ENCODE measurements around the gene VMO1. TPM values are rescaled to one million over a fixed set of nuclear protein-coding genes. Genes with fewer than 3 reads are reported as not detected.

The VMO1 gene, protein sequence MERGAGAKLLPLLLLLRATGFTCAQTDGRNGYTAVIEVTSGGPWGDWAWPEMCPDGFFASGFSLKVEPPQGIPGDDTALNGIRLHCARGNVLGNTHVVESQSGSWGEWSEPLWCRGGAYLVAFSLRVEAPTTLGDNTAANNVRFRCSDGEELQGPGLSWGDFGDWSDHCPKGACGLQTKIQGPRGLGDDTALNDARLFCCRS
- 0.27 and 0.41 TPM in 2 replicates for total RNA-seq

- intact Hi-C loops (cut with micrococcal nuclease), result loop anchor here (2.0 to 10.0 kb wide), 2 partner anchors 103 to 141 kb away; partner anchors contain the start of gene ALOX15
Measured at GRCh38 chr17:4786106-4786511, at the start of gene VMO1. Gene VMO1 (minus strand): TSS chr17:4786364. CDS start chr17:4786352, 12 bp downstream.

GRCh38 chr17:4834681-4835020, 48.5 kb upstream of the VMO1 start:
- intact Hi-C loops (cut with micrococcal nuclease), result loop anchor here (5.0 kb wide), 1 partner anchor 122 kb away; the partner anchor contains the start of gene ARRB2

DNA sequence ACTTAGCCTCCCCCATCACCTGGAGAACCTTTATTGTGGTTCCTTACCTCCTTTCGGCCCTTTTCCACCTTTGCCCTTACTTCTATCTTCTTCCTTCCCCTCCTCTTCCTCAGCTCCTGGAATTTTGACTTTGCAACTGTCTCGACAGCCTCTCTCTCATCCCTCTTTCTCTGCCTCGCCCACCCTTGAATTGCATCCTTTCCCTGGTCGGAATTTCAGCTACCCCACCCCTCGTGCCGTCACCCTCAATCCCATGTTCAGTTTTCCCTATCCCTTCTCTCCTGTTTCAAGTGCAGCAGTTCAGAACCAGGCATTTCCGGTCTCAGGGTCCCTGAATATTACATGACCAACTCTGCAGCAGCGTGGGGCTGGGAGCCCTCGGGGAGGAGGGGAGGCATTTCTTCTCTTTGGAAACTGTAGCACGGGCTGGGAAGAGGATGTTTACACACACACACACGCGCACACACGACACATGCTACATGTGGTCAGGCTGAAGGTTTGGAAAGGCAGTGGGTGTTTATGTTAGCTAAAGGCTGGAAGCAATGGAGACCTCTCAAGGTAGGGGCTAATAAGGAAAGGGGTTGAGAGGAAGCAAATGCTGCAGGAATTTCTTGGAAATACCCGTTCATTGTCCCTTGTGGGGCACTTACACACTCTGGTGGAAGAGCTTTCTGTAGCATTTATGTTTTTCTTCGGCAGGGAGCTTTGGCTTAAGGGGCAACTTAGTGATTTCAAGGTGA, 47.9 kb upstream of the VMO1 start:
- intact Hi-C loops (cut with micrococcal nuclease), result loop anchor here (1.0 to 2.0 kb wide), 2 partner anchors 27 to 44 kb away; partner anchors contain the start of gene PLD2

- intact Hi-C loops (cut with micrococcal nuclease), result loop anchor here (1.0 to 2.0 kb wide), 2 partner anchors 27 to 43 kb away; partner anchors contain the start of gene PLD2
Measured at GRCh38 chr17:4833178-4833940, 47.2 kb upstream of the VMO1 start, which contains the start of gene MINK1. Gene MINK1 (plus strand): TSS chr17:4833340. CDS start chr17:4833584, 244 bp downstream.

- intact Hi-C loops (cut with micrococcal nuclease), result loop anchor here (1.0 to 2.0 kb wide), 2 partner anchors 26 to 43 kb away; partner anchors contain the start of gene PLD2
Measured at GRCh38 chr17:4832829-4833177, 46.6 kb upstream of the VMO1 start.

DNA sequence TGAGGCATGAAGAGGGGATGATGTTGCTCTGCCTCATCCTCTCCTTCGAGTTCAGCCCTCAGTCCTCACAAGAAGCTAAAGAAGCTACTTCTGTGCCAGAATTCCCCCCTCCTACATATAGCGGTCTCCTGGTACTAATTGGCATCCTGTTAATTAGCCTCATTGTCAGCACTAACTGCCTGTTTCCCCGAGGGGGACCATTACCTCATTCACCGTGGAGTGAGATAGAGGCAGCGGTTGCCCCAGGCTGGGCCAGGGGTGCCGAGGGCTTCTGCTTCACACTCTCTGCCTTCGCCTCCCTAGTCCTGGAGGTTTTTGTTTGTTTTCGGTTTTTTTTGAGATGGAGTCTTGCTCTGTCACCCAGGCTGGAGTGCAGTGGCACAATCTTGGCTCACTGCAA, 41.2 kb upstream of the VMO1 start:
- intact Hi-C loops (cut with micrococcal nuclease), result no loop called here

DNA sequence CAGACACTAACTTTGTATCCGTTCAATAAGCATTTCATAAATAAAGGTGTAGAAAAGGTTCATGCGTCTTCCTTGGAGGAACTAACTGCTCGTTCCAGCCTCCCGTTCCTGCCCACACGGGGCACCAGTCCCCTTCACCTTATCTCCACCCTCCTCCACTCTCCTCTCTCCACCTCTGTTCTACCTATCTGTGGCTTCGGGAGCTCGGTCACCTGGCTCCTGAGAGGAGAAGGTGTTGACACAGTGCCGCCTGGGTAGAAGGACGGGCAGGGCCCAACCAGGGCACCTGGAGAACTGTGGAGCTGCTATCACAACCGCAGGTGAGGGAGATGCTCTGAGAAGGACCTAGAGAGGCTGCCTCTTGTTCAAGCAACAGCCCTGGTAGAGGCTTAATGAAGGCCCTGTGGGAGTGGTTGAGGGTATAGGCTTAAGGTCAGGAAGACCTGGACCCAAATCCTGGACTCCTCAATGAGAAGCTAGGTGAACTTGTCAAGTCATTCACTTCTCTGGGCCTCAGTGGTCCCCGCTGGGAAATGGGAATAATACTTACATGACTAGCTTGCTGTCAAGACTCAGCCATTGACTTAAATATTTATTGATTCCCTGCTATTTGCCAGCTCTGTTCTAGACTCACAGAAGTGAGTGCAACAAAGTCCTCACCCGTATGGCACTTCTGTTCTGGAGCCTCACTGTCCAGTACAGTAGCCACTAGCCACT, 37.4 kb upstream of the VMO1 start:
- intact Hi-C loops (cut with micrococcal nuclease), result no loop called here

DNA sequence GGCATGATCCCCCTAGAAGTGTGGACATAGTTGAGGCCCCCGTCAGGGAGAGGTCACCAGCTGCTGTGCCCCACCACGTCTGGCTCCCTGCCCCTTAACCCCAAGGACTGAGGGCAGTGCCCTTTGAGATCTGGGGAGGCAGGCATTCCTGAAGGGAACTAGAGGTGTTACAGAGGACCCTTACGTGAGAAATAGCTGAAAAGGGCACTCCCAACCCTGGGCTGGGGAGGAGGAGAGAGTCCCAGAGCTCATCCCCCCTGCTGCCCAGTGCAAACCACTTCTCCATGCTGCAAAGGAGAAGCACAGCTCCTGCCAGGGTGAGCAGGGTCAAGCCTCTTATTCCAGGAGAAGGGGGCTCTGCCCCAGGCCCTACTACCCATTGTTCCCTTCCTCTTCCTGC, 36.7 kb upstream of the VMO1 start:
- intact Hi-C loops (cut with micrococcal nuclease), result no loop called here

- intact Hi-C loops (cut with micrococcal nuclease), result no loop called here
Measured at GRCh38 chr17:4818276-4818675, 32.1 kb upstream of the VMO1 start.

DNA sequence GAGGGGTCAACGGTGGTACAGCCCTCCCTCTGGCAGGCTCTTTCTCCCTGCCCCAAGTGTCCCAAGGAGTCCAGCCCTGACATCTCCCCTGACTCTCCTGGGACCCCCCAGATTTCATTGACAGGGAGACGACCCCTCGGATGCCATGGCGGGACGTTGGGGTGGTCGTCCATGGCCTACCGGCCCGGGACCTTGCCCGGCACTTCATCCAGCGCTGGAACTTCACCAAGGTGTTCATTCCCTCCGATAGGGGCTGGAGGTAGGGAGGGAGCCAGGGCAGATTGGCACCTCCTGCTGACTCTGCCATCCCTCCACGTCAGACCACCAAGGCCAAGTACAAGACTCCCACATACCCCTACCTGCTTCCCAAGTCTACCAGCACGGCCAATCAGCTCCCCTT, 30.7 kb upstream of the VMO1 start:
- intact Hi-C loops (cut with micrococcal nuclease), result no loop called here

- intact Hi-C loops (cut with micrococcal nuclease), result no loop called here
Measured at GRCh38 chr17:4815043-4815675, 29.0 kb upstream of the VMO1 start.

DNA sequence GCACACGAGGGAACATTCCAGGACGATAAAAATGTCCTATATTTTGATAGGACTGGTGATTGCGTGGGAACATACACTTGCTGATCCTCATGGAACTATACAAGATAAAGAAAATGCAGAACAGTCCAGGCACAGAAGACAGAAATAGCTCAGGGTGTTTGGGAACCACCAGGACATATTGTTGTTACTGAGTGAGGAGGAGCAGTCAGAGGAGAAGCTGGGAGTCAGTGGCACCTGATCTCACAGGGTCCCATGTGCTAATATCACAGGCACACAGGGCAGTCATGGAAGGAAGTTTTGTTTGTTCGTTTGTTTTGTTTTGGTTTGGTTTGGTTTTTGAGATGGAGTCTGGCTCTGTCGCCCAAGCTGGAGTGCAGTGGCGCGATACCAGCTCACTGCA, 26.5 kb upstream of the VMO1 start:
- intact Hi-C loops (cut with micrococcal nuclease), result no loop called here

DNA sequence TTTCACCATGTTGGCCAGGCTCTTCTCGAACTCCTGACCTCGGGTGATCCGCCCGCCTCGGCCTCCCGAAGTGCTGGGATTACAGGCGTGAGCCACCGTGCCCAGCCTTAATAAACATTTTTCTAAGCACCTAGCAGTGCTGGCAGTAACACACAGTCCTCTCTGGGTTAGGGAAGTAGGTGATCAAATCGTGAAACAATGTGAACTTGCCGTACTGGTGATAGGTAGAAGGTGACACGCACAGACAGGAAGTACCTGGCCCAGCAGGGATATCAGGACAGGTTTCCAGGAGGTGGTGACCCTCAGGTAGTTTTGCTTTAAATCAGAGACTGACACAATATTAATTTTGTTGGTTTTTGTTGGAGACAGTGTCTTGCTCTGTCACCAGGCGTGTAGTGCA, 25.3 kb upstream of the VMO1 start:
- intact Hi-C loops (cut with micrococcal nuclease), result no loop called here

DNA sequence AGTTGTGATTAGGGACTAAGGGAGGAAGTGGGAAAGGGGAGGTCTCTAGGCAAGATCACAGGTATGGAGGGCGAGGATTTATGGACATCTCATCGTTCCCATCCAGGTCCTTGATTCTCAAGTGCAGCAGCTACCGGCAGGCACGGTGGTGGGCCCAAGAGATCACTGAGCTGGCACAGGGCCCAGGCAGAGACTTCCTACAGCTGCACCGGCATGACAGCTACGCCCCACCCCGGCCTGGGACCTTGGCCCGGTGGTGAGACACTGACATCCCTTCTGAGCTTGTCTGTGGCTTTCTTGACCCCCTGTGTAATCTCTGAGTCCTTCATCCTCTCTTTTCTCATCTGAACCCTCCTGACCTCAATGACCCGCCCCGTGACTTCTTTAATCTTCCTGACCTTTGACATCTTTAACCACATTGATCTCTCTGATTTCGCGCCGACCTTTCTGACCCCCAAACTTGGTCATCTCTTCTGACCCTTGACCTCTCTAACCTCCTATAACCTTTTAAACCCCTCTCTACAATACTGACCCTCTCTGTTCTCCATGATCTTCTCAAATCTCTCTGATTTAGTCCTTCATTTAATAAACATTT, 24.6 kb upstream of the VMO1 start:
- intact Hi-C loops (cut with micrococcal nuclease), result no loop called here

GRCh38 chr17:4808378-4808767, 22.2 kb upstream of the VMO1 start:
- intact Hi-C loops (cut with micrococcal nuclease), result no loop called here

GRCh38 chr17:4807605-4808377, 21.6 kb upstream of the VMO1 start:
- intact Hi-C loops (cut with micrococcal nuclease), result loop anchor here (1.0 to 2.0 kb wide), 3 partner anchors 11 to 97 kb away; partner anchors contain the start of genes ARRB2, MINK1 and PSMB6

GRCh38 chr17:4806777-4807604, 20.8 kb upstream of the VMO1 start, which contains the start of gene PLD2:
Gene PLD2 (plus strand): TSS chr17:4807152. CDS start chr17:4807773, 621 bp downstream.
- intact Hi-C loops (cut with micrococcal nuclease), result loop anchor here (1.0 to 2.0 kb wide), 3 partner anchors 11 to 97 kb away; partner anchors contain the start of genes ARRB2, MINK1 and PSMB6

GRCh38 chr17:4806456-4806776, 20.3 kb upstream of the VMO1 start:
- intact Hi-C loops (cut with micrococcal nuclease), result loop anchor here (2.0 kb wide), 1 partner anchor 26 kb away; the partner anchor contains the start of gene MINK1
